ENCODE results near the gene KLHL2. TPM values are rescaled to one million over a fixed set of nuclear protein-coding genes. Genes with fewer than 3 reads are reported as not detected.

The KLHL2 gene
- total and polyA plus RNA-seq, 2 experiments from 2014 or later: 7.1 to 14.8 TPM

DNA sequence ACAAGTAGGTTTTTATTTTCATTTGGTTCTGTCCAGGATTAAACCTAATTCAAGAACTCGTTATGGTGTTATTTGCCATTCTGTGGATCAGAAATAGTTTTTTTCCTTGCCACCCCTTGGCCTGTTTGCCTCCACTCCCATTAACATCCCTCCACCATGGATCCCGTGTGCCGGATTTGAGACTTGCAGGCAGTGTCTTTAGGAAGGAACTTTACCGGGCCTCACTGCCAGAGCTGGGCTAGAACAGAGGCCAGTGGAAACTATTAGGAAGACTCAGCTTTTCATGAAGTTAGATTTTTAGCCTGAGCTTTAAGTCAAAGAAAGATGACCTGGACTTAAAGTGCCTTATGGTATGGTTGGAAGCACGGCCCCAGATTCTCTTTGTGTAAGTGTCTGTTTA is 2.4 kb downstream of the KLHL2 start:
- no peaks in the 10 kb centered on the region; the same call in 2 of the 3 replicates for H3K9me3 Mint-ChIP-seq
- DNase-seq (ENCODE audit: low spot score): no peak
- Histone ChIP-seq H3K36me3 (ENCODE audit: insufficient read depth) (no peaks in the 10 kb centered on the region), H2AFZ (no peak overlapping the region), H3F3A (replicated peaks; ENCODE audit: low read depth) (no peaks in the 10 kb centered on the region; the same call in 1 of the 2 replicates), H3K9me2 (ENCODE audit: insufficient read depth) (no peaks in the 10 kb centered on the region), H3K4me1 (ENCODE audit: insufficient read depth) (peaks cover 50% of the 10 kb centered on the region), H3K4me3 (no peak overlapping the region), H3K27me3 (ENCODE audit: insufficient read depth) (peaks cover 31% of the 10 kb centered on the region), H4K20me1 (replicated peaks; ENCODE audit: insufficient read depth) (no peaks in the 10 kb centered on the region; the same call in 1 of the 2 replicates), H3K27ac (ENCODE audit: low read depth) (no peak overlapping the region; the same call in 1 of the 2 replicates), H3K4me2 (peak overlapping the region; percentile 52), H3K79me2 (replicated peaks; ENCODE audit: insufficient read depth) (peaks cover 57% of the 10 kb centered on the region)
- H3K27me3 Mint-ChIP-seq (ENCODE audit: insufficient read depth, low read depth, poor library complexity): peaks cover 18% of the 10 kb centered on the region
- no peak overlapping the region for H3K4me3 Mint-ChIP-seq
- peaks cover 58% of the 10 kb centered on the region for H3K4me1 Mint-ChIP-seq
- H3K27ac Mint-ChIP-seq: no peak overlapping the region
- TF ChIP-seq CREB1 (CRISPR knock-in tag; IDR thresholded peaks at IDR 0.05; ENCODE audit: low read depth) (no peak), POLR2AphosphoS5 (IDR thresholded peaks at IDR 0.05; ENCODE audit: low read depth) (no peak), NANOG (IDR thresholded peaks at IDR 0.05; ENCODE audit: borderline replicate concordance) (no peak), ZNF331 (CRISPR knock-in tag; IDR thresholded peaks at IDR 0.05; ENCODE audit: low read depth) (no peak), EZH2 (IDR thresholded peaks at IDR 0.05; ENCODE audit: low read depth, unreplicated experiment) (no peak), JUNB (IDR thresholded peaks at IDR 0.05; ENCODE audit: unreplicated experiment) (no peak), STAT1 (IDR thresholded peaks at IDR 0.05; ENCODE audit: unreplicated experiment) (no peak), ZNF114 (CRISPR knock-in tag; IDR thresholded peaks at IDR 0.05) (no peak), EZH2phosphoT487 (IDR thresholded peaks at IDR 0.05; ENCODE audit: unreplicated experiment) (no peak)
- TF ChIP-seq, protein P1, sequence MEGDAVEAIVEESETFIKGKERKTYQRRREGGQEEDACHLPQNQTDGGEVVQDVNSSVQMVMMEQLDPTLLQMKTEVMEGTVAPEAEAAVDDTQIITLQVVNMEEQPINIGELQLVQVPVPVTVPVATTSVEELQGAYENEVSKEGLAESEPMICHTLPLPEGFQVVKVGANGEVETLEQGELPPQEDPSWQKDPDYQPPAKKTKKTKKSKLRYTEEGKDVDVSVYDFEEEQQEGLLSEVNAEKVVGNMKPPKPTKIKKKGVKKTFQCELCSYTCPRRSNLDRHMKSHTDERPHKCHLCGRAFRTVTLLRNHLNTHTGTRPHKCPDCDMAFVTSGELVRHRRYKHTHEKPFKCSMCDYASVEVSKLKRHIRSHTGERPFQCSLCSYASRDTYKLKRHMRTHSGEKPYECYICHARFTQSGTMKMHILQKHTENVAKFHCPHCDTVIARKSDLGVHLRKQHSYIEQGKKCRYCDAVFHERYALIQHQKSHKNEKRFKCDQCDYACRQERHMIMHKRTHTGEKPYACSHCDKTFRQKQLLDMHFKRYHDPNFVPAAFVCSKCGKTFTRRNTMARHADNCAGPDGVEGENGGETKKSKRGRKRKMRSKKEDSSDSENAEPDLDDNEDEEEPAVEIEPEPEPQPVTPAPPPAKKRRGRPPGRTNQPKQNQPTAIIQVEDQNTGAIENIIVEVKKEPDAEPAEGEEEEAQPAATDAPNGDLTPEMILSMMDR (conservative IDR thresholded peaks at IDR 0.05; ENCODE audit: low read depth in 2 of 2): no peak
- TF ChIP-seq, protein P2, sequence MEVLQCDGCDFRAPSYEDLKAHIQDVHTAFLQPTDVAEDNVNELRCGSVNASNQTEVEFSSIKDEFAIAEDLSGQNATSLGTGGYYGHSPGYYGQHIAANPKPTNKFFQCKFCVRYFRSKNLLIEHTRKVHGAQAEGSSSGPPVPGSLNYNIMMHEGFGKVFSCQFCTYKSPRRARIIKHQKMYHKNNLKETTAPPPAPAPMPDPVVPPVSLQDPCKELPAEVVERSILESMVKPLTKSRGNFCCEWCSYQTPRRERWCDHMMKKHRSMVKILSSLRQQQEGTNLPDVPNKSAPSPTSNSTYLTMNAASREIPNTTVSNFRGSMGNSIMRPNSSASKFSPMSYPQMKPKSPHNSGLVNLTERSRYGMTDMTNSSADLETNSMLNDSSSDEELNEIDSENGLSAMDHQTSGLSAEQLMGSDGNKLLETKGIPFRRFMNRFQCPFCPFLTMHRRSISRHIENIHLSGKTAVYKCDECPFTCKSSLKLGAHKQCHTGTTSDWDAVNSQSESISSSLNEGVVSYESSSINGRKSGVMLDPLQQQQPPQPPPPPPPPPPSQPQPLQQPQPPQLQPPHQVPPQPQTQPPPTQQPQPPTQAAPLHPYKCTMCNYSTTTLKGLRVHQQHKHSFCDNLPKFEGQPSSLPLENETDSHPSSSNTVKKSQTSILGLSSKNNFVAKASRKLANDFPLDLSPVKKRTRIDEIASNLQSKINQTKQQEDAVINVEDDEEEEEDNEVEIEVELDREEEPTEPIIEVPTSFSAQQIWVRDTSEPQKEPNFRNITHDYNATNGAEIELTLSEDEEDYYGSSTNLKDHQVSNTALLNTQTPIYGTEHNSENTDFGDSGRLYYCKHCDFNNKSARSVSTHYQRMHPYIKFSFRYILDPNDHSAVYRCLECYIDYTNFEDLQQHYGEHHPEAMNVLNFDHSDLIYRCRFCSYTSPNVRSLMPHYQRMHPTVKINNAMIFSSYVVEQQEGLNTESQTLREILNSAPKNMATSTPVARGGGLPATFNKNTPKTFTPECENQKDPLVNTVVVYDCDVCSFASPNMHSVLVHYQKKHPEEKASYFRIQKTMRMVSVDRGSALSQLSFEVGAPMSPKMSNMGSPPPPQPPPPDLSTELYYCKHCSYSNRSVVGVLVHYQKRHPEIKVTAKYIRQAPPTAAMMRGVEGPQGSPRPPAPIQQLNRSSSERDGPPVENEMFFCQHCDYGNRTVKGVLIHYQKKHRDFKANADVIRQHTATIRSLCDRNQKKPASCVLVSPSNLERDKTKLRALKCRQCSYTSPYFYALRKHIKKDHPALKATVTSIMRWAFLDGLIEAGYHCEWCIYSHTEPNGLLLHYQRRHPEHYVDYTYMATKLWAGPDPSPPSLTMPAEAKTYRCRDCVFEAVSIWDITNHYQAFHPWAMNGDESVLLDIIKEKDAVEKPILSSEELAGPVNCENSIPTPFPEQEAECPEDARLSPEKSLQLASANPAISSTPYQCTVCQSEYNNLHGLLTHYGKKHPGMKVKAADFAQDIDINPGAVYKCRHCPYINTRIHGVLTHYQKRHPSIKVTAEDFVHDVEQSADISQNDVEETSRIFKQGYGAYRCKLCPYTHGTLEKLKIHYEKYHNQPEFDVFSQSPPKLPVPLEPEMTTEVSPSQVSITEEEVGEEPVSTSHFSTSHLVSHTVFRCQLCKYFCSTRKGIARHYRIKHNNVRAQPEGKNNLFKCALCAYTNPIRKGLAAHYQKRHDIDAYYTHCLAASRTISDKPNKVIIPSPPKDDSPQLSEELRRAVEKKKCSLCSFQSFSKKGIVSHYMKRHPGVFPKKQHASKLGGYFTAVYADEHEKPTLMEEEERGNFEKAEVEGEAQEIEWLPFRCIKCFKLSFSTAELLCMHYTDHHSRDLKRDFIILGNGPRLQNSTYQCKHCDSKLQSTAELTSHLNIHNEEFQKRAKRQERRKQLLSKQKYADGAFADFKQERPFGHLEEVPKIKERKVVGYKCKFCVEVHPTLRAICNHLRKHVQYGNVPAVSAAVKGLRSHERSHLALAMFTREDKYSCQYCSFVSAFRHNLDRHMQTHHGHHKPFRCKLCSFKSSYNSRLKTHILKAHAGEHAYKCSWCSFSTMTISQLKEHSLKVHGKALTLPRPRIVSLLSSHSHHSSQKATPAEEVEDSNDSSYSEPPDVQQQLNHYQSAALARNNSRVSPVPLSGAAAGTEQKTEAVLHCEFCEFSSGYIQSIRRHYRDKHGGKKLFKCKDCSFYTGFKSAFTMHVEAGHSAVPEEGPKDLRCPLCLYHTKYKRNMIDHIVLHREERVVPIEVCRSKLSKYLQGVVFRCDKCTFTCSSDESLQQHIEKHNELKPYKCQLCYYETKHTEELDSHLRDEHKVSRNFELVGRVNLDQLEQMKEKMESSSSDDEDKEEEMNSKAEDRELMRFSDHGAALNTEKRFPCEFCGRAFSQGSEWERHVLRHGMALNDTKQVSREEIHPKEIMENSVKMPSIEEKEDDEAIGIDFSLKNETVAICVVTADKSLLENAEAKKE (CRISPR knock-in tag; IDR thresholded peaks at IDR 0.05): no peak
- TF ChIP-seq, protein P3, sequence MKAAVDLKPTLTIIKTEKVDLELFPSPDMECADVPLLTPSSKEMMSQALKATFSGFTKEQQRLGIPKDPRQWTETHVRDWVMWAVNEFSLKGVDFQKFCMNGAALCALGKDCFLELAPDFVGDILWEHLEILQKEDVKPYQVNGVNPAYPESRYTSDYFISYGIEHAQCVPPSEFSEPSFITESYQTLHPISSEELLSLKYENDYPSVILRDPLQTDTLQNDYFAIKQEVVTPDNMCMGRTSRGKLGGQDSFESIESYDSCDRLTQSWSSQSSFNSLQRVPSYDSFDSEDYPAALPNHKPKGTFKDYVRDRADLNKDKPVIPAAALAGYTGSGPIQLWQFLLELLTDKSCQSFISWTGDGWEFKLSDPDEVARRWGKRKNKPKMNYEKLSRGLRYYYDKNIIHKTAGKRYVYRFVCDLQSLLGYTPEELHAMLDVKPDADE (IDR thresholded peaks at IDR 0.05): no peak
- TF ChIP-seq, protein P4, sequence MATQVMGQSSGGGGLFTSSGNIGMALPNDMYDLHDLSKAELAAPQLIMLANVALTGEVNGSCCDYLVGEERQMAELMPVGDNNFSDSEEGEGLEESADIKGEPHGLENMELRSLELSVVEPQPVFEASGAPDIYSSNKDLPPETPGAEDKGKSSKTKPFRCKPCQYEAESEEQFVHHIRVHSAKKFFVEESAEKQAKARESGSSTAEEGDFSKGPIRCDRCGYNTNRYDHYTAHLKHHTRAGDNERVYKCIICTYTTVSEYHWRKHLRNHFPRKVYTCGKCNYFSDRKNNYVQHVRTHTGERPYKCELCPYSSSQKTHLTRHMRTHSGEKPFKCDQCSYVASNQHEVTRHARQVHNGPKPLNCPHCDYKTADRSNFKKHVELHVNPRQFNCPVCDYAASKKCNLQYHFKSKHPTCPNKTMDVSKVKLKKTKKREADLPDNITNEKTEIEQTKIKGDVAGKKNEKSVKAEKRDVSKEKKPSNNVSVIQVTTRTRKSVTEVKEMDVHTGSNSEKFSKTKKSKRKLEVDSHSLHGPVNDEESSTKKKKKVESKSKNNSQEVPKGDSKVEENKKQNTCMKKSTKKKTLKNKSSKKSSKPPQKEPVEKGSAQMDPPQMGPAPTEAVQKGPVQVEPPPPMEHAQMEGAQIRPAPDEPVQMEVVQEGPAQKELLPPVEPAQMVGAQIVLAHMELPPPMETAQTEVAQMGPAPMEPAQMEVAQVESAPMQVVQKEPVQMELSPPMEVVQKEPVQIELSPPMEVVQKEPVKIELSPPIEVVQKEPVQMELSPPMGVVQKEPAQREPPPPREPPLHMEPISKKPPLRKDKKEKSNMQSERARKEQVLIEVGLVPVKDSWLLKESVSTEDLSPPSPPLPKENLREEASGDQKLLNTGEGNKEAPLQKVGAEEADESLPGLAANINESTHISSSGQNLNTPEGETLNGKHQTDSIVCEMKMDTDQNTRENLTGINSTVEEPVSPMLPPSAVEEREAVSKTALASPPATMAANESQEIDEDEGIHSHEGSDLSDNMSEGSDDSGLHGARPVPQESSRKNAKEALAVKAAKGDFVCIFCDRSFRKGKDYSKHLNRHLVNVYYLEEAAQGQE (IDR thresholded peaks at IDR 0.05; ENCODE audit: unreplicated experiment): no peak
- no peak for ATAC-seq
- H3K36me3 Mint-ChIP-seq (ENCODE audit: low read depth): no peaks in the 10 kb centered on the region

Measured in GM23338 (cell line).